HG02798 (cell line): ENCODE measurements around the gene PSMD1.

ENCODE experiments used
- ATAC-seq: cut with Tn5 transposase; IDR thresholded peaks from one replicate; pipeline ENCODE4 v1.9.1; 2021; ENCODE audit warnings: mild to moderate bottlenecking; ENCODE audit not compliant: unreplicated experiment, poor library complexity

PSMD1 gene

GRCh38 chr2:231033147-231034132 lies 23.2 kb upstream of the PSMD1 start:
- ATAC-seq: no peak

GRCh38 chr2:231034291-231034882 lies 22.3 kb upstream of the PSMD1 start:
- no peak for ATAC-seq

- no peak for ATAC-seq
Observed at GRCh38 chr2:231036131-231036530, 20.5 kb upstream of the PSMD1 start.

GRCh38 chr2:231036578-231037106 lies 20.0 kb upstream of the PSMD1 start:
- ATAC-seq: no peak

- ATAC-seq: no peak
Observed at GRCh38 chr2:231037202-231037730, 19.4 kb upstream of the PSMD1 start, which contains the start of gene C2orf72. C2orf72 (plus strand) TSS chr2:231037523; CDS start chr2:231037566, 43 bp downstream.

- no peak for ATAC-seq
Observed at GRCh38 chr2:231037731-231038482, 18.8 kb upstream of the PSMD1 start.

GRCh38 chr2:231038483-231039293 lies 18.0 kb upstream of the PSMD1 start:
- ATAC-seq: no peak

GRCh38 chr2:231039294-231039664 lies 17.4 kb upstream of the PSMD1 start:
- ATAC-seq: no peak

- no peak for ATAC-seq
Observed at GRCh38 chr2:231039821-231040364, 16.8 kb upstream of the PSMD1 start.

GRCh38 chr2:231041061-231041689 lies 15.5 kb upstream of the PSMD1 start:
- ATAC-seq: no peak

GRCh38 chr2:231043796-231044195 lies 12.9 kb upstream of the PSMD1 start:
- no peak for ATAC-seq

- ATAC-seq: no peak
Observed at GRCh38 chr2:231046916-231047273, 9.8 kb upstream of the PSMD1 start.

- ATAC-seq: no peak
Observed at GRCh38 chr2:231047274-231047922, 9.3 kb upstream of the PSMD1 start.

GRCh38 chr2:231047923-231048915 lies 8.4 kb upstream of the PSMD1 start:
- no peak for ATAC-seq

GRCh38 chr2:231049286-231050017 lies 7.2 kb upstream of the PSMD1 start:
- ATAC-seq: no peak

- ATAC-seq: no peak
Observed at GRCh38 chr2:231050018-231050901, 6.4 kb upstream of the PSMD1 start.
